ENCODE data around the gene GLP1R. TPM values are rescaled to one million over a fixed set of nuclear protein-coding genes. Genes with fewer than 3 reads are reported as not detected.

GLP1R gene
- total RNA-seq, 4 donors from 2014 or later = not detected

DNA sequence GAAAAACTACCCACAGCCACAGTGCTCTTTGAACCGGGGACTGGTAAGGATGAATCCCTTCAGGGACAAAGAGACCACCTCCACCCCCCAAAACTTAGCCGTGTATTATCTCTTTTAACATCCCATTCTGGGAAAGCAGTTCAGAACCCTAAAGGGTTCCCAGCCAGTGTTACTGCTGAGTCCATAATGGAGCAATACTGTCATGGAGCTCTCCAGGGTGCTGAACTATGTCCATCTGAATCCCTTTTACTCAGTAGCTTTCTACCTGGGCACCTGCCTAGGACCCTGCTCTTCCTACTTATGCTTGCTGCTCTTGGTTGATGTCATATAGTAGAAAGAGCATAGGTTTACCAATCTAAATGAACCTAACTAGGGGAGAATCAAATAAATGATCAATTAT, 88.7 kb downstream of the GLP1R start:
- Histone ChIP-seq H3K9me3 (no peaks in the 10 kb centered on the region), H3K36me3 (no peaks in the 10 kb centered on the region), H3K4me1 (no peaks in the 10 kb centered on the region), H3K4me3 (no peak overlapping the region), H3K27me3 (no peaks in the 10 kb centered on the region), H3K27ac (no peak overlapping the region)
- ATAC-seq (no peak), DNase-seq (no peak)
- intact Hi-C loops (cut with DNase I; ENCODE audit: low total_unique reads) = no loop called here
- TF ChIP-seq POLR2A (IDR thresholded peaks at IDR 0.05) = no peak
- TF ChIP-seq, protein P1, sequence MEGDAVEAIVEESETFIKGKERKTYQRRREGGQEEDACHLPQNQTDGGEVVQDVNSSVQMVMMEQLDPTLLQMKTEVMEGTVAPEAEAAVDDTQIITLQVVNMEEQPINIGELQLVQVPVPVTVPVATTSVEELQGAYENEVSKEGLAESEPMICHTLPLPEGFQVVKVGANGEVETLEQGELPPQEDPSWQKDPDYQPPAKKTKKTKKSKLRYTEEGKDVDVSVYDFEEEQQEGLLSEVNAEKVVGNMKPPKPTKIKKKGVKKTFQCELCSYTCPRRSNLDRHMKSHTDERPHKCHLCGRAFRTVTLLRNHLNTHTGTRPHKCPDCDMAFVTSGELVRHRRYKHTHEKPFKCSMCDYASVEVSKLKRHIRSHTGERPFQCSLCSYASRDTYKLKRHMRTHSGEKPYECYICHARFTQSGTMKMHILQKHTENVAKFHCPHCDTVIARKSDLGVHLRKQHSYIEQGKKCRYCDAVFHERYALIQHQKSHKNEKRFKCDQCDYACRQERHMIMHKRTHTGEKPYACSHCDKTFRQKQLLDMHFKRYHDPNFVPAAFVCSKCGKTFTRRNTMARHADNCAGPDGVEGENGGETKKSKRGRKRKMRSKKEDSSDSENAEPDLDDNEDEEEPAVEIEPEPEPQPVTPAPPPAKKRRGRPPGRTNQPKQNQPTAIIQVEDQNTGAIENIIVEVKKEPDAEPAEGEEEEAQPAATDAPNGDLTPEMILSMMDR (IDR thresholded peaks at IDR 0.05 in 4 of 5, conservative IDR thresholded peaks at IDR 0.05 in 1 of 5) = no peak
- in situ Hi-C loops (cut with MboI; ENCODE audit: low sequenced_read_pairs in 4 of 4) = no loop called here

Other genes starting within 250 kb of the GLP1R start
- gene SAYSD1, start 66.4 kb downstream of the GLP1R start, total RNA-seq = 10 to 100 TPM in 2 of 4 donors, 1 to 10 TPM in 2; 6.4 to 12.9 (median 10.4) TPM
- under 1 TPM in 3 of 4 donors, not detected in 1; 0.07 to 0.22 (median 0.20) TPM for gene KCNK5, start 180.7 kb downstream of the GLP1R start, total RNA-seq

Measured in gastrocnemius medialis (tissue), 4 donors.